Upper lobe of left lung (tissue), 6 donors: ENCODE measurements around the gene PLEKHA5. TPM values are rescaled to one million over a fixed set of nuclear protein-coding genes. Genes with fewer than 3 reads are reported as not detected.

Source experiments
- ATAC-seq, 2 donors: fragments of 200-7000 bp; cut with Tn5 transposase; one replicate each; pipeline ENCODE4 v1.9.1; 2022; ENCODE audit warnings: mild to moderate bottlenecking in 2 of 2, moderate library complexity in 2 of 2; ENCODE audit not compliant: low FRiP score in 2 of 2
- DNase-seq, 2 donors: peaks; one replicate each; pipeline ENCODE4 v3.0.0-alpha.2; 2019 to 2020
- H3K27ac ChIP-seq, 4 donors: fragments of 200-600 bp; sonication (generic); one replicate each; pipeline ENCODE4 v1.5.1; 2016 to 2019
- H3K27me3 ChIP-seq, 4 donors: fragments of 200-600 bp; sonication (generic); one replicate each; pipeline ENCODE4 v1.5.1; 2017 to 2019
- H3K36me3 ChIP-seq, 4 donors: fragments of 200-600 bp; sonication (generic); one replicate each; pipeline ENCODE4 v1.5.1; 2016 to 2019
- H3K4me1 ChIP-seq, 4 donors: fragments of 200-600 bp; sonication (generic); one replicate each; pipeline ENCODE4 v1.5.1; 2018 to 2019
- H3K4me3 ChIP-seq, 4 donors: fragments of 200-600 bp; sonication (generic); one replicate each; pipeline ENCODE4 v1.5.1; 2017 to 2019; ENCODE audit warnings: mild to moderate bottlenecking in 2 of 4, moderate library complexity in 1 of 4
- H3K9me3 ChIP-seq, 4 donors: fragments of 200-600 bp; sonication (generic); one replicate each; pipeline ENCODE4 v1.5.1; 2018 to 2019
- CTCF ChIP-seq, 6 experiments: fragments of 450-650 bp in 4 of 6; fragments of 200-600 bp in 2 of 6; sonication (generic) in 2 of 6; IDR thresholded peaks; one replicate each; pipeline ENCODE4 v1.5.1; 2016 to 2019; ENCODE audit warnings: antibody characterized with exemption in 6 of 6
- EP300 ChIP-seq, 4 donors: sonication (generic); formaldehyde crosslinking; IDR thresholded peaks; one replicate each; pipeline ENCODE4 v1.5.1; 2017; ENCODE audit warnings: antibody characterized with exemption in 4 of 4, control low read depth in 2 of 4
- POLR2A ChIP-seq, 4 donors: fragments of 450-650 bp; IDR thresholded peaks; one replicate each; pipeline ENCODE4 v1.5.1; 2016 to 2017; ENCODE audit warnings: antibody characterized with exemption in 4 of 4, mild to moderate bottlenecking in 2 of 4
- POLR2AphosphoS5 ChIP-seq, 2 donors: sonication (generic); formaldehyde crosslinking; IDR thresholded peaks; one replicate each; pipeline ENCODE4 v1.5.1; 2017; ENCODE audit warnings: antibody characterized with exemption in 2 of 2
- WGBS, 2 donors: methylation state at CpG; one replicate each; pipeline ENCODE4 v1.1.5; 2017 to 2018; 5-methylcytosine and 5-hydroxymethylcytosine counted together
- total RNA-seq, 6 donors: library from RNA; depleted of rRNA in 4 of 6; stranded (reverse); fragments of >200 nt in 4 of 6; gene quantifications; one replicate each; pipeline versions ENCODE4 v1.1.0 to v1.2.1, GENCODE V29; 2016 to 2021
- donor health status: DM: no; HTN: no; CAD: no; lungs with moderate emphysema.
- donor health status: DM: no; HTN: yes; CAD: no; lungs with severe emphysema.

Gene PLEKHA5
- total RNA-seq, 6 donors from 2014 or later, result 18.5 to 89.6 (median 25.9) TPM

GRCh38 chr12:19239102-19239501, 109.6 kb downstream of the PLEKHA5 start:
- Histone ChIP-seq H3K9me3 (no peaks in the 10 kb centered on the region), H3K27me3 (no peaks in the 10 kb centered on the region), H3K36me3 (no peaks in the 10 kb centered on the region), H3K4me3 (no peak overlapping the region), H3K27ac (no peak overlapping the region), H3K4me1 (peaks cover 4 to 9% (median 7%) of the 10 kb centered on the region in 4 donors)
- no peak for DNase-seq
- TF ChIP-seq EP300 (IDR thresholded peaks at IDR 0.05) (no peak), POLR2AphosphoS5 (IDR thresholded peaks at IDR 0.05) (no peak), CTCF (IDR thresholded peaks at IDR 0.05) (no peak), POLR2A (IDR thresholded peaks at IDR 0.05) (no peak)
- WGBS, 2 donors, result 67 to 69% methylated on average over 5 of the region's 5 CpGs
- ATAC-seq, result no peak

GRCh38 chr12:19239616-19240234, 110.2 kb downstream of the PLEKHA5 start:
- Histone ChIP-seq H3K4me3 (no peak overlapping the region), H3K9me3 (no peaks in the 10 kb centered on the region), H3K27ac (no peak overlapping the region), H3K27me3 (no peaks in the 10 kb centered on the region), H3K36me3 (no peaks in the 10 kb centered on the region), H3K4me1 (peaks cover 0 to 9% (median 7%) of the 10 kb centered on the region in 4 donors)
- 66 to 75% methylated on average over 6 of the region's 6 CpGs for WGBS, 2 donors
- TF ChIP-seq EP300 (IDR thresholded peaks at IDR 0.05) (no peak), POLR2A (IDR thresholded peaks at IDR 0.05) (no peak), CTCF (IDR thresholded peaks at IDR 0.05) (no peak), POLR2AphosphoS5 (IDR thresholded peaks at IDR 0.05) (no peak)
- ATAC-seq, result no peak
- no peak for DNase-seq

GRCh38 chr12:19242581-19242980, 113.0 kb downstream of the PLEKHA5 start:
- ATAC-seq (no peak), DNase-seq (no peak)
- Histone ChIP-seq H3K4me1 (peaks cover 0 to 3% (median 0%) of the 10 kb centered on the region in 4 donors), H3K27me3 (no peaks in the 10 kb centered on the region), H3K4me3 (no peak overlapping the region), H3K36me3 (no peaks in the 10 kb centered on the region), H3K9me3 (no peaks in the 10 kb centered on the region), H3K27ac (no peak overlapping the region)
- no peak for TF ChIP-seq POLR2A (IDR thresholded peaks at IDR 0.05)
- TF ChIP-seq CTCF (IDR thresholded peaks at IDR 0.05), result no peak
- TF ChIP-seq EP300 (IDR thresholded peaks at IDR 0.05), result no peak
- no peak for TF ChIP-seq POLR2AphosphoS5 (IDR thresholded peaks at IDR 0.05)

- no peaks in the 10 kb centered on the region for H3K9me3 ChIP-seq
- WGBS, 2 donors, result 73 to 79% methylated on average over 2 of the region's 2 CpGs
- H3K27ac ChIP-seq, result no peak overlapping the region
- no peak overlapping the region for H3K4me3 ChIP-seq
- H3K27me3 ChIP-seq, result no peaks in the 10 kb centered on the region
- H3K4me1 ChIP-seq, result no peaks in the 10 kb centered on the region
- TF ChIP-seq CTCF (IDR thresholded peaks at IDR 0.05), result no peak
- TF ChIP-seq EP300 (IDR thresholded peaks at IDR 0.05), result no peak
- TF ChIP-seq POLR2AphosphoS5 (IDR thresholded peaks at IDR 0.05), result no peak
- TF ChIP-seq POLR2A (IDR thresholded peaks at IDR 0.05), result no peak
- ATAC-seq (no peak), DNase-seq (no peak)
- no peaks in the 10 kb centered on the region for H3K36me3 ChIP-seq
Observed at GRCh38 chr12:19243551-19243950, 114.0 kb downstream of the PLEKHA5 start.

- H3K9me3 ChIP-seq, result no peaks in the 10 kb centered on the region
- no peak for DNase-seq
- TF ChIP-seq POLR2AphosphoS5 (IDR thresholded peaks at IDR 0.05) (no peak), POLR2A (IDR thresholded peaks at IDR 0.05) (no peak)
- H3K4me1 ChIP-seq, result no peaks in the 10 kb centered on the region
- no peak overlapping the region for H3K4me3 ChIP-seq
- no peak for ATAC-seq
- no peaks in the 10 kb centered on the region for H3K27me3 ChIP-seq
- H3K36me3 ChIP-seq, result no peaks in the 10 kb centered on the region
- H3K27ac ChIP-seq, result no peak overlapping the region
Observed at GRCh38 chr12:19244312-19244711, 114.8 kb downstream of the PLEKHA5 start.
